ENCODE data around the gene PCSK6.

GRCh38 chr15:101353240-101353639 lies 136.3 kb downstream of the PCSK6 start:
- TF ChIP-seq CTCF (conservative IDR thresholded peaks at IDR 0.05) (no peak), EZH2 (IDR thresholded peaks at IDR 0.05; ENCODE audit: low read depth) (no peak)
